H9 (cell line): Measurements from ENCODE around the gene TMEM175. TPM values are rescaled to one million over a fixed set of nuclear protein-coding genes. Genes with fewer than 3 reads are reported as not detected.

Experiments
- DNase-seq: peaks from one replicate; pipeline ENCODE4 v3.0.0-alpha.2; 2017
- H2AFZ ChIP-seq: one replicate; pipeline ENCODE4 v1.6.1; 2013; ENCODE audit warnings: mild to moderate bottlenecking, low read length, control low read depth, moderate library complexity
- H2AK5ac ChIP-seq: 2 replicates; pipeline ENCODE4 v1.6.1; 2013; ENCODE audit warnings: low read length, control low read depth, mixed read lengths; ENCODE audit not compliant: insufficient read length
- H2BK120ac ChIP-seq: one replicate; pipeline ENCODE4 v1.6.1; 2013; ENCODE audit warnings: low read depth, mild to moderate bottlenecking, low read length, control low read depth, inconsistent platforms; ENCODE audit not compliant: poor library complexity, severe bottlenecking
- H2BK12ac ChIP-seq: 2 replicates; pipeline ENCODE4 v1.6.1; 2013; ENCODE audit warnings: low read length, control low read depth, mixed read lengths, low read depth; ENCODE audit not compliant: insufficient read length
- H2BK15ac ChIP-seq: 2 replicates; pipeline ENCODE4 v1.6.1; 2013; ENCODE audit warnings: low read depth, low read length, control low read depth
- H2BK20ac ChIP-seq: one replicate; pipeline ENCODE4 v1.6.1; 2013; ENCODE audit warnings: low read depth, mild to moderate bottlenecking, low read length, control low read depth, inconsistent platforms; ENCODE audit not compliant: poor library complexity, severe bottlenecking
- H2BK5ac ChIP-seq: 2 replicates; pipeline ENCODE4 v1.6.1; 2013; ENCODE audit warnings: low read length, control low read depth, mixed read lengths; ENCODE audit not compliant: insufficient read length
- H3K14ac ChIP-seq: 2 replicates; pipeline ENCODE4 v1.6.1; 2013; ENCODE audit warnings: low read length, control low read depth; ENCODE audit not compliant: insufficient read depth
- H3K18ac ChIP-seq: 2 replicates; pipeline ENCODE4 v1.6.1; 2013; ENCODE audit warnings: low read depth, mild to moderate bottlenecking, mixed read lengths, low read length, control low read depth; ENCODE audit not compliant: insufficient read length
- H3K23ac ChIP-seq: 2 replicates; pipeline ENCODE4 v1.6.1; 2013; ENCODE audit warnings: low read length, control low read depth, mixed read lengths, low read depth; ENCODE audit not compliant: insufficient read length
- H3K23me2 ChIP-seq: 2 replicates; pipeline ENCODE4 v1.6.1; 2013; ENCODE audit warnings: low read depth, mild to moderate bottlenecking, mixed read lengths, low read length, control low read depth; ENCODE audit not compliant: insufficient read length, poor library complexity, severe bottlenecking
- H3K27ac ChIP-seq: 2 replicates; pipeline ENCODE4 v1.5.1; 2013; ENCODE audit warnings: low read length, control low read depth, mixed read lengths, low read depth; ENCODE audit not compliant: insufficient read length
- H3K27me3 ChIP-seq: 2 replicates; pipeline ENCODE4 v1.6.1; 2013; ENCODE audit warnings: low read length, control low read depth, inconsistent platforms; ENCODE audit not compliant: insufficient read depth
- H3K4ac ChIP-seq: 2 replicates; pipeline ENCODE4 v1.6.1; 2013; ENCODE audit warnings: low read depth, mild to moderate bottlenecking, control low read depth, inconsistent platforms, low read length, moderate library complexity
- H3K4me1 ChIP-seq: 2 replicates; pipeline ENCODE4 v1.6.1; 2013; ENCODE audit warnings: low read length, control low read depth, inconsistent platforms; ENCODE audit not compliant: insufficient read depth
- H3K4me2 ChIP-seq: 2 replicates; pipeline ENCODE4 v1.6.1; 2013; ENCODE audit warnings: low read length, control low read depth, mixed read lengths; ENCODE audit not compliant: insufficient read length, insufficient read depth
- H3K56ac ChIP-seq: 2 replicates; pipeline ENCODE4 v1.6.1; 2013; ENCODE audit warnings: low read depth, mild to moderate bottlenecking, mixed read lengths, low read length, control low read depth; ENCODE audit not compliant: insufficient read length
- H3K79me1 ChIP-seq: 2 replicates; pipeline ENCODE4 v1.6.1; 2013; ENCODE audit warnings: low read depth, mild to moderate bottlenecking, moderate library complexity, low read length, control low read depth, inconsistent platforms; ENCODE audit not compliant: insufficient read depth, poor library complexity, severe bottlenecking
- H3K79me2 ChIP-seq: 2 replicates; pipeline ENCODE4 v1.6.1; 2013; ENCODE audit warnings: low read length, control low read depth, inconsistent platforms; ENCODE audit not compliant: insufficient read depth
- H3K9ac ChIP-seq: 2 replicates; pipeline ENCODE4 v1.6.1; 2013; ENCODE audit warnings: low read length, control low read depth, mixed read lengths; ENCODE audit not compliant: insufficient read length; ENCODE audit errors: extremely low read depth
- H3K9me3 ChIP-seq: one replicate; pipeline ENCODE4 v1.6.1; 2013; ENCODE audit warnings: low read depth, low read length, inconsistent platforms; ENCODE audit not compliant: control insufficient read depth
- H3T11ph ChIP-seq: one replicate; pipeline ENCODE4 v1.6.1; 2013; ENCODE audit warnings: mild to moderate bottlenecking, low read length, control low read depth, inconsistent platforms
- H4K20me1 ChIP-seq: one replicate; pipeline ENCODE4 v1.6.1; 2013; ENCODE audit not compliant: control insufficient read depth, insufficient read length, insufficient read depth
- H4K5ac ChIP-seq: 2 replicates; pipeline ENCODE4 v1.6.1; 2013; ENCODE audit warnings: low read depth, mild to moderate bottlenecking, mixed read lengths, low read length, control low read depth; ENCODE audit not compliant: insufficient read length
- H4K8ac ChIP-seq: replicated peaks from 2 replicates; pipeline ENCODE4 v1.6.1; 2013; ENCODE audit warnings: low read length, control low read depth, mixed read lengths, low read depth; ENCODE audit not compliant: insufficient read length
- H4K91ac ChIP-seq: 2 replicates; pipeline ENCODE4 v1.6.1; 2013; ENCODE audit warnings: low read depth, mild to moderate bottlenecking, moderate library complexity, mixed read lengths, low read length, control low read depth; ENCODE audit not compliant: insufficient read length
- H3K27ac Mint-ChIP-seq, 3 experiments: 2 replicates in 2 of 3; 3 replicates in 1 of 3; pipeline ENCODE4 v1.8.0; 2020 to 2021; ENCODE audit warnings: mixed read lengths in 3 of 3, mild to moderate bottlenecking in 1 of 3, moderate library complexity in 1 of 3
- H3K27me3 Mint-ChIP-seq: 2 replicates; pipeline ENCODE4 v1.8.0; 2021; ENCODE audit warnings: low read depth, mild to moderate bottlenecking, moderate library complexity, mixed read lengths
- H3K36me3 Mint-ChIP-seq, 3 experiments: 2 replicates in 2 of 3; 3 replicates in 1 of 3; pipeline ENCODE4 v1.8.0; 2020 to 2021; ENCODE audit warnings: low read depth in 3 of 3, mixed read lengths in 3 of 3; ENCODE audit not compliant: insufficient read depth in 1 of 3
- H3K4me1 Mint-ChIP-seq, 2 experiments: 2 replicates each; pipeline ENCODE4 v1.8.0; 2020; ENCODE audit warnings: mixed read lengths in 2 of 2
- H3K4me3 Mint-ChIP-seq, 2 experiments: 2 replicates in 1 of 2; 3 replicates in 1 of 2; pipeline ENCODE4 v1.8.0; 2020 to 2021; ENCODE audit warnings: mild to moderate bottlenecking in 2 of 2, mixed read lengths in 2 of 2, moderate library complexity in 1 of 2
- H3K9me3 Mint-ChIP-seq, 2 experiments: 2 replicates in 1 of 2; 3 replicates in 1 of 2; pipeline ENCODE4 v1.8.0; 2020; ENCODE audit warnings: mild to moderate bottlenecking in 2 of 2, mixed read lengths in 2 of 2, moderate library complexity in 1 of 2
- WGBS: extraction: QIAGEN DNeasy Blood & Tissue Kit; methylation state at CpG from one replicate; pipeline ENCODE4 v1.1.7; 2013; ENCODE audit warnings: missing lambda C conversion rate, low lambda C conversion rate, mixed read lengths; ENCODE audit not compliant: insufficient read length; ENCODE audit errors: extremely low coverage; 5-methylcytosine and 5-hydroxymethylcytosine counted together
- total RNA-seq: library from RNA; stranded (reverse); gene quantifications from 2 replicates; pipeline ENCODE4 v1.2.1, GENCODE V29; 2021
- TF ChIP-seq, protein P1 (sequence below): fragments of 200-600 bp; sonication (generic); conservative IDR thresholded peaks from 3 replicates; pipeline ENCODE4 v1.8.0; 2021; ENCODE audit warnings: antibody characterized with exemption, mild to moderate bottlenecking

TMEM175 gene
- total RNA-seq, 1 experiment from 2014 or later = 6.4 TPM

DNA sequence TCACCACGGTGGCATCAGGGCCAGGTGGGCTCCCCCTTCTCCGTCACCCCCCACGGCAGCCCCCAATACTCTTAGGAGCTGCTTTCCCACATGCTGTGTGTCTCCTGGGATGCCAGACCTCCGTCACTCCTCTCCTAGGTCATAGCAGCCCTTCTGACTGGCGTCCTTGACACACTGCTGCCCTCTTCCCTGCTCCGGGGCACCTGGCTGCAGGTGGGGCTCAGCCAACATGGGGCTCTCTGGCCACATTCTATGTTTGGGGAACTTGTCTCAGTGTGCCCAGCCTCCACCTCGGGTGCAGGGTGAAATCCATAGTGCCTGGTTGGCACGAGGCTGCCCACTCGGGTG, 13.8 kb downstream of the TMEM175 start:
- no peaks in the 10 kb centered on the region for H3K9me3 Mint-ChIP-seq
- no peak overlapping the region for H2BK120ac ChIP-seq
- H3K4me1 Mint-ChIP-seq = peaks cover 12 to 20% of the 10 kb centered on the region in 2 experiments
- H3K9me3 ChIP-seq = no peaks in the 10 kb centered on the region
- no peak overlapping the region for H3K56ac ChIP-seq
- H3K4ac ChIP-seq = no peak overlapping the region
- no peak overlapping the region for H2BK5ac ChIP-seq
- no peak overlapping the region for H3T11ph ChIP-seq
- H4K8ac ChIP-seq = no peak overlapping the region
- DNase-seq = no peak
- no peak overlapping the region for H2BK15ac ChIP-seq
- H3K23ac ChIP-seq = no peak overlapping the region
- no peak overlapping the region for H3K18ac ChIP-seq
- no peaks in the 10 kb centered on the region; the same call in 1 of the 2 replicates for H3K4me1 ChIP-seq
- no peak overlapping the region for H2BK20ac ChIP-seq
- no CpG with 5 or more reads among the region's 9 CpGs for WGBS
- no peak overlapping the region for H3K27ac Mint-ChIP-seq
- H3K79me2 ChIP-seq = no peaks in the 10 kb centered on the region
- TF ChIP-seq, protein P1, sequence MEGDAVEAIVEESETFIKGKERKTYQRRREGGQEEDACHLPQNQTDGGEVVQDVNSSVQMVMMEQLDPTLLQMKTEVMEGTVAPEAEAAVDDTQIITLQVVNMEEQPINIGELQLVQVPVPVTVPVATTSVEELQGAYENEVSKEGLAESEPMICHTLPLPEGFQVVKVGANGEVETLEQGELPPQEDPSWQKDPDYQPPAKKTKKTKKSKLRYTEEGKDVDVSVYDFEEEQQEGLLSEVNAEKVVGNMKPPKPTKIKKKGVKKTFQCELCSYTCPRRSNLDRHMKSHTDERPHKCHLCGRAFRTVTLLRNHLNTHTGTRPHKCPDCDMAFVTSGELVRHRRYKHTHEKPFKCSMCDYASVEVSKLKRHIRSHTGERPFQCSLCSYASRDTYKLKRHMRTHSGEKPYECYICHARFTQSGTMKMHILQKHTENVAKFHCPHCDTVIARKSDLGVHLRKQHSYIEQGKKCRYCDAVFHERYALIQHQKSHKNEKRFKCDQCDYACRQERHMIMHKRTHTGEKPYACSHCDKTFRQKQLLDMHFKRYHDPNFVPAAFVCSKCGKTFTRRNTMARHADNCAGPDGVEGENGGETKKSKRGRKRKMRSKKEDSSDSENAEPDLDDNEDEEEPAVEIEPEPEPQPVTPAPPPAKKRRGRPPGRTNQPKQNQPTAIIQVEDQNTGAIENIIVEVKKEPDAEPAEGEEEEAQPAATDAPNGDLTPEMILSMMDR = no peak
- no peak overlapping the region for H4K5ac ChIP-seq
- H3K9ac ChIP-seq = no peak overlapping the region
- H3K36me3 Mint-ChIP-seq = no peaks in the 10 kb centered on the region; a peak in 1 of 7 replicates
- no peaks in the 10 kb centered on the region for H3K27me3 ChIP-seq
- no peak overlapping the region for H3K14ac ChIP-seq
- H3K4me2 ChIP-seq = no peak overlapping the region
- H2BK12ac ChIP-seq = no peak overlapping the region
- no peak overlapping the region for H3K27ac ChIP-seq
- H4K20me1 ChIP-seq = no peaks in the 10 kb centered on the region
- no peaks in the 10 kb centered on the region for H3K23me2 ChIP-seq
- H2AK5ac ChIP-seq = no peak overlapping the region
- peaks cover 14% of the 10 kb centered on the region for H3K27me3 Mint-ChIP-seq
- no peaks in the 10 kb centered on the region for H3K79me1 ChIP-seq
- no peak overlapping the region for H4K91ac ChIP-seq
- peak overlapping the region in 1 of 2 experiments; percentile 67; a peak in 3 of 5 replicates for H3K4me3 Mint-ChIP-seq
- H2AFZ ChIP-seq = no peak overlapping the region
